Hepatocyte (in vitro differentiated cells): ENCODE measurements around the gene GLT6D1.

Experiments used
- EZH2 ChIP-seq: fragments of 200-600 bp; sonication (generic); IDR thresholded peaks from 2 replicates; pipeline ENCODE4 v1.6.1; 2016; ENCODE audit warnings: antibody characterized with exemption, mild to moderate bottlenecking, borderline replicate concordance
- EZH2phosphoT487 ChIP-seq: fragments of 200-600 bp; sonication (generic); IDR thresholded peaks from one replicate; pipeline ENCODE4 v1.6.1; 2018; ENCODE audit warnings: antibody characterized with exemption, mild to moderate bottlenecking, low read depth, moderate library complexity; ENCODE audit not compliant: unreplicated experiment, severe bottlenecking
- TF ChIP-seq, protein P1 (sequence below): fragments of 200-600 bp; sonication (generic); IDR thresholded peaks from 2 replicates; pipeline ENCODE4 v1.5.1; 2016; ENCODE audit warnings: antibody characterized with exemption, mild to moderate bottlenecking; ENCODE audit not compliant: poor library complexity

- TF ChIP-seq, protein P1, sequence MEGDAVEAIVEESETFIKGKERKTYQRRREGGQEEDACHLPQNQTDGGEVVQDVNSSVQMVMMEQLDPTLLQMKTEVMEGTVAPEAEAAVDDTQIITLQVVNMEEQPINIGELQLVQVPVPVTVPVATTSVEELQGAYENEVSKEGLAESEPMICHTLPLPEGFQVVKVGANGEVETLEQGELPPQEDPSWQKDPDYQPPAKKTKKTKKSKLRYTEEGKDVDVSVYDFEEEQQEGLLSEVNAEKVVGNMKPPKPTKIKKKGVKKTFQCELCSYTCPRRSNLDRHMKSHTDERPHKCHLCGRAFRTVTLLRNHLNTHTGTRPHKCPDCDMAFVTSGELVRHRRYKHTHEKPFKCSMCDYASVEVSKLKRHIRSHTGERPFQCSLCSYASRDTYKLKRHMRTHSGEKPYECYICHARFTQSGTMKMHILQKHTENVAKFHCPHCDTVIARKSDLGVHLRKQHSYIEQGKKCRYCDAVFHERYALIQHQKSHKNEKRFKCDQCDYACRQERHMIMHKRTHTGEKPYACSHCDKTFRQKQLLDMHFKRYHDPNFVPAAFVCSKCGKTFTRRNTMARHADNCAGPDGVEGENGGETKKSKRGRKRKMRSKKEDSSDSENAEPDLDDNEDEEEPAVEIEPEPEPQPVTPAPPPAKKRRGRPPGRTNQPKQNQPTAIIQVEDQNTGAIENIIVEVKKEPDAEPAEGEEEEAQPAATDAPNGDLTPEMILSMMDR: no peak
- TF ChIP-seq EZH2 (no peak), EZH2phosphoT487 (no peak)
Measured at GRCh38 chr9:135639196-135639595, at the start of gene GLT6D1.
